ENCODE measurements around the gene ZIC4. TPM values are rescaled to one million over a fixed set of nuclear protein-coding genes. Genes with fewer than 3 reads are reported as not detected.

Gene ZIC4
- total and polyA plus RNA-seq, 4 donors: 0.06 TPM; not detected in 3

- no peak overlapping the region for H3K4me3 ChIP-seq (ENCODE audit: low read depth in 1 of 3, low read length in 3 of 3)
- no peak for TF ChIP-seq GABPA (IDR thresholded peaks at IDR 0.05 in 1 of 2, conservative IDR thresholded peaks at IDR 0.05 in 1 of 2)
- no peak for TF ChIP-seq REST (IDR thresholded peaks at IDR 0.05)
- no peak for TF ChIP-seq YY1 (IDR thresholded peaks at IDR 0.05)
- no peak for TF ChIP-seq RXRA (IDR thresholded peaks at IDR 0.05)
- no peak for TF ChIP-seq HNF4G (IDR thresholded peaks at IDR 0.05)
- no peak for TF ChIP-seq ZBTB33 (IDR thresholded peaks at IDR 0.05)
- TF ChIP-seq ATF3 (IDR thresholded peaks at IDR 0.05): no peak
- TF ChIP-seq MAX (IDR thresholded peaks at IDR 0.05): no peak
- peaks cover 14 to 33% (median 17%) of the 10 kb centered on the region in 4 donors for H3K4me1 ChIP-seq (ENCODE audit: control insufficient read depth in 4 of 4, insufficient read depth in 4 of 4, low read length in 3 of 4)
- no peak overlapping the region for H3K27ac ChIP-seq (ENCODE audit: low read depth in 1 of 2, low read length in 2 of 2)
- no peak for DNase-seq (ENCODE audit: low spot score)
- 27% methylated on average over 6 of the region's 6 CpGs for WGBS
- H3K27me3 ChIP-seq (ENCODE audit: control insufficient read depth in 4 of 4, insufficient read depth in 4 of 4, low read length in 3 of 4): peaks cover 2 to 28% (median 9%) of the 10 kb centered on the region in 4 donors
- no peak overlapping the region for H3K9ac ChIP-seq (ENCODE audit: low read depth in 1 of 2, low read length in 2 of 2)
- peaks cover 0 to 5% (median 3%) of the 10 kb centered on the region in 4 donors for H3K9me3 ChIP-seq (ENCODE audit: control insufficient read depth in 4 of 4, low read length in 3 of 4)
- peaks cover 0 to 7% (median 0%) of the 10 kb centered on the region in 4 donors for H3K36me3 ChIP-seq (ENCODE audit: control insufficient read depth in 4 of 4, insufficient read depth in 3 of 4, low read depth in 1 of 4, low read length in 3 of 4)
These were observed 8.9 kb upstream of the ZIC4 start for GRCh38 chr3:147415286-147415685.

- TF ChIP-seq REST (IDR thresholded peaks at IDR 0.05): no peak
- TF ChIP-seq NR2F2 (IDR thresholded peaks at IDR 0.05): no peak
- no peak for TF ChIP-seq GABPA (IDR thresholded peaks at IDR 0.05 in 1 of 2, conservative IDR thresholded peaks at IDR 0.05 in 1 of 2)
- TF ChIP-seq ZBTB33 (IDR thresholded peaks at IDR 0.05): no peak
- Histone ChIP-seq H3K4me1 (ENCODE audit: control insufficient read depth in 4 of 4, insufficient read depth in 4 of 4, low read length in 3 of 4) (peaks cover 15 to 36% (median 19%) of the 10 kb centered on the region in 4 donors), H3K27ac (ENCODE audit: low read depth in 1 of 2, low read length in 2 of 2) (no peak overlapping the region), H3K36me3 (ENCODE audit: control insufficient read depth in 4 of 4, insufficient read depth in 3 of 4, low read depth in 1 of 4, low read length in 3 of 4) (peaks cover 0 to 7% (median 0%) of the 10 kb centered on the region in 4 donors), H3K27me3 (ENCODE audit: control insufficient read depth in 4 of 4, insufficient read depth in 4 of 4, low read length in 3 of 4) (peaks cover 0 to 28% (median 12%) of the 10 kb centered on the region in 4 donors), H3K4me3 (ENCODE audit: low read depth in 1 of 3, low read length in 3 of 3) (no peak overlapping the region), H3K9ac (ENCODE audit: low read depth in 1 of 2, low read length in 2 of 2) (no peak overlapping the region), H3K9me3 (ENCODE audit: control insufficient read depth in 4 of 4, low read length in 3 of 4) (peaks cover 0 to 8% (median 3%) of the 10 kb centered on the region in 4 donors)
- WGBS: 35% methylated on average over 18 of the region's 18 CpGs
- DNase-seq (ENCODE audit: low spot score): no peak
These were observed 8.2 kb upstream of the ZIC4 start for GRCh38 chr3:147414390-147415138.
